ENCODE data around the gene RBL2. TPM values are rescaled to one million over a fixed set of nuclear protein-coding genes. Genes with fewer than 3 reads are reported as not detected.

Gene RBL2
- total and polyA plus RNA-seq, 2 of the 13 experiments (the other 11 are each of a cell fraction or from before 2014, with no cell fraction given), result 41.2 to 60.9 TPM

DNA sequence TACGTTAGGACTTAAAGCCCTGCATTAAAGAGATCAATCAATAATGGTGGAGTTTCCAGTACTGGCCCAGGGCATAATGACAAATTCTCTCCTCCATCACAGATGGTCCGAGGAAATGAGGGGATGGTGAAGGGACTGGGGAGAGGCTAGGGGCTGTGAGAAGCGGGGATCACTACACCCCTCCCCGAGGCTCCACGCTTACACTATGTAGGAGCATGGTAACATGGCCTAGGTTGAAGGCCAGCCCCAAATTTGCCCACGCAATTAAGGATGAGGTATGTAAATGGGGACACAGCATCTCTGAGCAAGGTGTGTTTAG is 76.8 kb downstream of the RBL2 start (continued):
- TF ChIP-seq, protein P1, sequence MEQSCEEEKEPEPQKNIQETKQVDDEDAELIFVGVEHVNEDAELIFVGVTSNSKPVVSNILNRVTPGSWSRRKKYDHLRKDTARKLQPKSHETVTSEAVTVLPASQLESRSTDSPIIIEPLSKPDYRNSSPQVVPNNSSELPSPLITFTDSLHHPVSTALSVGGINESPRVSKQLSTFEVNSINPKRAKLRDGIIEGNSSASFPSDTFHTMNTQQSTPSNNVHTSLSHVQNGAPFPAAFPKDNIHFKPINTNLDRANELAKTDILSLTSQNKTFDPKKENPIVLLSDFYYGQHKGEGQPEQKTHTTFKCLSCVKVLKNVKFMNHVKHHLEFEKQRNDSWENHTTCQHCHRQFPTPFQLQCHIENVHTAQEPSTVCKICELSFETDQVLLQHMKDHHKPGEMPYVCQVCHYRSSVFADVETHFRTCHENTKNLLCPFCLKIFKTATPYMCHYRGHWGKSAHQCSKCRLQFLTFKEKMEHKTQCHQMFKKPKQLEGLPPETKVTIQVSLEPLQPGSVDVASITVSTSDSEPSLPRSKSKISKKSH (CRISPR knock-in tag; IDR thresholded peaks at IDR 0.05; ENCODE audit: borderline replicate concordance), result no peak
- no peak for TF ChIP-seq ZNF615 (CRISPR knock-in tag; IDR thresholded peaks at IDR 0.05; ENCODE audit: borderline replicate concordance)
- TF ChIP-seq HMG20B (CRISPR knock-in tag; conservative IDR thresholded peaks at IDR 0.05), result 0 out of 2 replicates have a peak, but pooled peaks have one; percentile 49
- TF ChIP-seq ELF4 (CRISPR knock-in tag; IDR thresholded peaks at IDR 0.05; ENCODE audit: borderline replicate concordance), result no peak
- TF ChIP-seq, protein P2, sequence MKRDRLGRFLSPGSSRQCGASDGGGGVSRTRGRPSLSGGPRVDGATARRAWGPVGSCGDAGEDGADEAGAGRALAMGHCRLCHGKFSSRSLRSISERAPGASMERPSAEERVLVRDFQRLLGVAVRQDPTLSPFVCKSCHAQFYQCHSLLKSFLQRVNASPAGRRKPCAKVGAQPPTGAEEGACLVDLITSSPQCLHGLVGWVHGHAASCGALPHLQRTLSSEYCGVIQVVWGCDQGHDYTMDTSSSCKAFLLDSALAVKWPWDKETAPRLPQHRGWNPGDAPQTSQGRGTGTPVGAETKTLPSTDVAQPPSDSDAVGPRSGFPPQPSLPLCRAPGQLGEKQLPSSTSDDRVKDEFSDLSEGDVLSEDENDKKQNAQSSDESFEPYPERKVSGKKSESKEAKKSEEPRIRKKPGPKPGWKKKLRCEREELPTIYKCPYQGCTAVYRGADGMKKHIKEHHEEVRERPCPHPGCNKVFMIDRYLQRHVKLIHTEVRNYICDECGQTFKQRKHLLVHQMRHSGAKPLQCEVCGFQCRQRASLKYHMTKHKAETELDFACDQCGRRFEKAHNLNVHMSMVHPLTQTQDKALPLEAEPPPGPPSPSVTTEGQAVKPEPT (CRISPR knock-in tag; IDR thresholded peaks at IDR 0.05; ENCODE audit: low read depth), result 0 out of 2 replicates have a peak, but pooled peaks have one; percentile 3
- no peak for TF ChIP-seq SP1 (IDR thresholded peaks at IDR 0.05)
- 0 out of 2 replicates have a peak, but pooled peaks have one; percentile 6 for TF ChIP-seq SP1 (CRISPR knock-in tag; IDR thresholded peaks at IDR 0.05)
- TF ChIP-seq, protein P3, sequence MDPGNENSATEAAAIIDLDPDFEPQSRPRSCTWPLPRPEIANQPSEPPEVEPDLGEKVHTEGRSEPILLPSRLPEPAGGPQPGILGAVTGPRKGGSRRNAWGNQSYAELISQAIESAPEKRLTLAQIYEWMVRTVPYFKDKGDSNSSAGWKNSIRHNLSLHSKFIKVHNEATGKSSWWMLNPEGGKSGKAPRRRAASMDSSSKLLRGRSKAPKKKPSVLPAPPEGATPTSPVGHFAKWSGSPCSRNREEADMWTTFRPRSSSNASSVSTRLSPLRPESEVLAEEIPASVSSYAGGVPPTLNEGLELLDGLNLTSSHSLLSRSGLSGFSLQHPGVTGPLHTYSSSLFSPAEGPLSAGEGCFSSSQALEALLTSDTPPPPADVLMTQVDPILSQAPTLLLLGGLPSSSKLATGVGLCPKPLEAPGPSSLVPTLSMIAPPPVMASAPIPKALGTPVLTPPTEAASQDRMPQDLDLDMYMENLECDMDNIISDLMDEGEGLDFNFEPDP (CRISPR knock-in tag; conservative IDR thresholded peaks at IDR 0.05), result no peak
- peak; percentile 64; the same call in 1 of the 2 replicates for TF ChIP-seq ZNF577 (CRISPR knock-in tag; IDR thresholded peaks at IDR 0.05; ENCODE audit: borderline replicate concordance, low read depth)
- TF ChIP-seq ZNF253 (CRISPR knock-in tag; IDR thresholded peaks at IDR 0.05; ENCODE audit: borderline replicate concordance), result no peak
- TF ChIP-seq, protein P4, sequence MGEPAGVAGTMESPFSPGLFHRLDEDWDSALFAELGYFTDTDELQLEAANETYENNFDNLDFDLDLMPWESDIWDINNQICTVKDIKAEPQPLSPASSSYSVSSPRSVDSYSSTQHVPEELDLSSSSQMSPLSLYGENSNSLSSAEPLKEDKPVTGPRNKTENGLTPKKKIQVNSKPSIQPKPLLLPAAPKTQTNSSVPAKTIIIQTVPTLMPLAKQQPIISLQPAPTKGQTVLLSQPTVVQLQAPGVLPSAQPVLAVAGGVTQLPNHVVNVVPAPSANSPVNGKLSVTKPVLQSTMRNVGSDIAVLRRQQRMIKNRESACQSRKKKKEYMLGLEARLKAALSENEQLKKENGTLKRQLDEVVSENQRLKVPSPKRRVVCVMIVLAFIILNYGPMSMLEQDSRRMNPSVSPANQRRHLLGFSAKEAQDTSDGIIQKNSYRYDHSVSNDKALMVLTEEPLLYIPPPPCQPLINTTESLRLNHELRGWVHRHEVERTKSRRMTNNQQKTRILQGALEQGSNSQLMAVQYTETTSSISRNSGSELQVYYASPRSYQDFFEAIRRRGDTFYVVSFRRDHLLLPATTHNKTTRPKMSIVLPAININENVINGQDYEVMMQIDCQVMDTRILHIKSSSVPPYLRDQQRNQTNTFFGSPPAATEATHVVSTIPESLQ (CRISPR knock-in tag; conservative IDR thresholded peaks at IDR 0.05), result 0 out of 2 replicates have a peak, but pooled peaks have one; percentile 12
- 0 out of 2 replicates have a peak, but pooled peaks have one; percentile 8 for TF ChIP-seq ZNF235 (CRISPR knock-in tag; IDR thresholded peaks at IDR 0.05; ENCODE audit: borderline replicate concordance)
- 0 out of 2 replicates have a peak, but pooled peaks have one; percentile 42 for TF ChIP-seq ZNF124 (CRISPR knock-in tag; IDR thresholded peaks at IDR 0.05)

Data from HepG2 (cell line).